Measurements from ENCODE around the gene TPCN2.

- TF ChIP-seq POLR2A (IDR thresholded peaks at IDR 0.05; ENCODE audit: low read depth): no peak
- TF ChIP-seq, protein P1, sequence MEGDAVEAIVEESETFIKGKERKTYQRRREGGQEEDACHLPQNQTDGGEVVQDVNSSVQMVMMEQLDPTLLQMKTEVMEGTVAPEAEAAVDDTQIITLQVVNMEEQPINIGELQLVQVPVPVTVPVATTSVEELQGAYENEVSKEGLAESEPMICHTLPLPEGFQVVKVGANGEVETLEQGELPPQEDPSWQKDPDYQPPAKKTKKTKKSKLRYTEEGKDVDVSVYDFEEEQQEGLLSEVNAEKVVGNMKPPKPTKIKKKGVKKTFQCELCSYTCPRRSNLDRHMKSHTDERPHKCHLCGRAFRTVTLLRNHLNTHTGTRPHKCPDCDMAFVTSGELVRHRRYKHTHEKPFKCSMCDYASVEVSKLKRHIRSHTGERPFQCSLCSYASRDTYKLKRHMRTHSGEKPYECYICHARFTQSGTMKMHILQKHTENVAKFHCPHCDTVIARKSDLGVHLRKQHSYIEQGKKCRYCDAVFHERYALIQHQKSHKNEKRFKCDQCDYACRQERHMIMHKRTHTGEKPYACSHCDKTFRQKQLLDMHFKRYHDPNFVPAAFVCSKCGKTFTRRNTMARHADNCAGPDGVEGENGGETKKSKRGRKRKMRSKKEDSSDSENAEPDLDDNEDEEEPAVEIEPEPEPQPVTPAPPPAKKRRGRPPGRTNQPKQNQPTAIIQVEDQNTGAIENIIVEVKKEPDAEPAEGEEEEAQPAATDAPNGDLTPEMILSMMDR (IDR thresholded peaks at IDR 0.05): no peak
- TF ChIP-seq EP300 (IDR thresholded peaks at IDR 0.05): no peak
Observed at GRCh38 chr11:69129647-69130046, 80.9 kb downstream of the TPCN2 start.

Data from esophagus muscularis mucosa (tissue), 4 donors.